Measurements from ENCODE around the gene LSM14B. TPM values are rescaled to one million over a fixed set of nuclear protein-coding genes. Genes with fewer than 3 reads are reported as not detected.

Gene LSM14B
- total RNA-seq, 1 donor from 2014 or later: 85.8 TPM

DNA sequence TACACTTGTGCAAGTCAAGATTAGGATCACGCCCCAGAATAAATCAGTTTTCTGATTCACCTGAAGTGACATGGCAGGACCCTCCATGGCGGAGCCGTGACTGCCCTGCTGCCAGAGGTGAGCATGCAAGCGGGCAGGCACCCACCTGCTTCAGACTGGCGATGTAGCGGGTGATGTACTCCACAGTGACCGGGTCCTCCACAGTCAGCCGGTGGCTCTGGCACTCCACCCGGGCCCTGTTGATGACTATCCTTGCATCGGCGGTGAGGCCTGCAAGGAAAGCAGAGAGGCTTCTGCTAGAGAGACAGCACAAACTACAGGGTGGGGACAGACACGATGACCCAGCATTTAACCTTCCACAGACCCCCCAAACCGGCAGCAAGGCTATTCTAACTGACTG lies 17.4 kb downstream of the LSM14B start:
- TF ChIP-seq, protein P1, sequence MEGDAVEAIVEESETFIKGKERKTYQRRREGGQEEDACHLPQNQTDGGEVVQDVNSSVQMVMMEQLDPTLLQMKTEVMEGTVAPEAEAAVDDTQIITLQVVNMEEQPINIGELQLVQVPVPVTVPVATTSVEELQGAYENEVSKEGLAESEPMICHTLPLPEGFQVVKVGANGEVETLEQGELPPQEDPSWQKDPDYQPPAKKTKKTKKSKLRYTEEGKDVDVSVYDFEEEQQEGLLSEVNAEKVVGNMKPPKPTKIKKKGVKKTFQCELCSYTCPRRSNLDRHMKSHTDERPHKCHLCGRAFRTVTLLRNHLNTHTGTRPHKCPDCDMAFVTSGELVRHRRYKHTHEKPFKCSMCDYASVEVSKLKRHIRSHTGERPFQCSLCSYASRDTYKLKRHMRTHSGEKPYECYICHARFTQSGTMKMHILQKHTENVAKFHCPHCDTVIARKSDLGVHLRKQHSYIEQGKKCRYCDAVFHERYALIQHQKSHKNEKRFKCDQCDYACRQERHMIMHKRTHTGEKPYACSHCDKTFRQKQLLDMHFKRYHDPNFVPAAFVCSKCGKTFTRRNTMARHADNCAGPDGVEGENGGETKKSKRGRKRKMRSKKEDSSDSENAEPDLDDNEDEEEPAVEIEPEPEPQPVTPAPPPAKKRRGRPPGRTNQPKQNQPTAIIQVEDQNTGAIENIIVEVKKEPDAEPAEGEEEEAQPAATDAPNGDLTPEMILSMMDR (IDR thresholded peaks at IDR 0.05; ENCODE audit: insufficient read depth, low read length, severe bottlenecking): no peak
- H3K4me3 ChIP-seq (ENCODE audit: low read depth, low read length): no peak overlapping the region
- H3K27me3 ChIP-seq (ENCODE audit: control insufficient read depth, insufficient read depth, low read length): no peaks in the 10 kb centered on the region
- no peak for DNase-seq (ENCODE audit: low read depth)
- peaks cover 44% of the 10 kb centered on the region for H3K36me3 ChIP-seq (ENCODE audit: control insufficient read depth, insufficient read depth, low read length)
- no peak for FAIRE-seq

DNA sequence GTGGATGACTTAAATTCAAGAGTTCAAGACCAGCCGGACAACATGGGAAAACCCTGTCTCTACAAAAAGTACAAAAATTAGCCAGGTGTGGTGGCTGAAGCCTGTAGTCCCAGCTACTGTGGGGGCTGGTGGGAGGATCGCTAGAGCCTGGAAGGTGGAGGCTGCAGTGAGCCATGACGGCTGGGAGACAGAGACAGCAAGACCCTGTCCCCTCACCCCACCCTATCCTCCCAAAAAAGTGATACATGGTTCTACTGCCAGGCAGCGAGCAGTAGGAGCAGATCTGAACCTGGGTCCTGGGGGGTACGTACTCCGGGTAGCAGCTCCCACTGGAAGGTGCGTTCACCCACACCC lies 18.7 kb downstream of the LSM14B start:
- Histone ChIP-seq H3K27me3 (ENCODE audit: control insufficient read depth, insufficient read depth, low read length) (no peaks in the 10 kb centered on the region), H3K4me3 (ENCODE audit: low read depth, low read length) (no peak overlapping the region), H3K36me3 (ENCODE audit: control insufficient read depth, insufficient read depth, low read length) (peaks cover 40% of the 10 kb centered on the region)
- FAIRE-seq (no peak), DNase-seq (ENCODE audit: low read depth) (no peak)
- TF ChIP-seq, protein P1 (IDR thresholded peaks at IDR 0.05; ENCODE audit: insufficient read depth, low read length, severe bottlenecking): no peak

DNA sequence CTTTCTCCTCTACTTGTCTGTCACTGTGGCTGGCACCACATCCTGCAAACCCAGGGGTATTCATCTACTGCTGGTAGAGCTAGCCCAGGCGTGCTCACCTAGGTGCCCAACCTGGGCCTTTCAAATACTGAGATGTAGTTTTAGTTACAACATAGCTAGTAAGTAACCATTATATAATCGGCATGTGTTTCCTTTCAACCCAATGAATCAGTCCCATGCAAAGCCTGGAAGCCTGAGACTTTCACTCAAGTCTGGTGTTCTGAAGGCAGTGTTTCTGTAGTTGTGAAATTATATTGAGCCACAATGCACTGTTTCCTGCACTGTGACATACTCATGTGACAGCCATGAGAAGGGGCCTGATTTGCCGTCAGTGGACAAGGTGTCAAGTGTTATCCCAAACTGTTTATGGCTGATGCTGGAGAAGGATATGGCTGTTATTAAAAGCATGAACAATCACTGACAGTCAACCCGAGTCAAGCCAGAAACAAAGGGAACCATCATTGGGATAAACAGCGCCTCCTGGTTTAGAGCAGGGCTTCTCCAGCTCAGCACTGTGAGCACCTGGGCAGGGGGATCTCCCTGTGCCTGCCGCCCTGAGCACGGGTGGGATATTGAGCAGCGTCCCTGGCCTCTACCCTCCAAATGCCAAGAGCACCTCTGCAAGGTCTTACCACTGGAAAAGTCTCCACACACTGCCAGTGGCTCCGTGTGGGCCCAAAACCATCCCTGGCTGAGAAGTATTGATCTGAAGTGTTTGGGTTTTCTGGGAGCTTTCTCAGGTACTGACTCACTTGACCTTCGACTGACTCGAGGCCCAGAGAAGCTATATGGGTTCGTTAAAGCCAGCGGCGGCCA lies 19.3 kb downstream of the LSM14B start:
- DNase-seq (ENCODE audit: low read depth): peak; percentile 50
- peak overlapping the region; percentile 65 for H3K4me3 ChIP-seq (ENCODE audit: low read depth, low read length)
- peaks cover 36% of the 10 kb centered on the region for H3K36me3 ChIP-seq (ENCODE audit: control insufficient read depth, insufficient read depth, low read length)
- TF ChIP-seq, protein P1 (IDR thresholded peaks at IDR 0.05; ENCODE audit: insufficient read depth, low read length, severe bottlenecking): peak; percentile 69
- FAIRE-seq: no peak
- H3K27me3 ChIP-seq (ENCODE audit: control insufficient read depth, insufficient read depth, low read length): no peaks in the 10 kb centered on the region

DNA sequence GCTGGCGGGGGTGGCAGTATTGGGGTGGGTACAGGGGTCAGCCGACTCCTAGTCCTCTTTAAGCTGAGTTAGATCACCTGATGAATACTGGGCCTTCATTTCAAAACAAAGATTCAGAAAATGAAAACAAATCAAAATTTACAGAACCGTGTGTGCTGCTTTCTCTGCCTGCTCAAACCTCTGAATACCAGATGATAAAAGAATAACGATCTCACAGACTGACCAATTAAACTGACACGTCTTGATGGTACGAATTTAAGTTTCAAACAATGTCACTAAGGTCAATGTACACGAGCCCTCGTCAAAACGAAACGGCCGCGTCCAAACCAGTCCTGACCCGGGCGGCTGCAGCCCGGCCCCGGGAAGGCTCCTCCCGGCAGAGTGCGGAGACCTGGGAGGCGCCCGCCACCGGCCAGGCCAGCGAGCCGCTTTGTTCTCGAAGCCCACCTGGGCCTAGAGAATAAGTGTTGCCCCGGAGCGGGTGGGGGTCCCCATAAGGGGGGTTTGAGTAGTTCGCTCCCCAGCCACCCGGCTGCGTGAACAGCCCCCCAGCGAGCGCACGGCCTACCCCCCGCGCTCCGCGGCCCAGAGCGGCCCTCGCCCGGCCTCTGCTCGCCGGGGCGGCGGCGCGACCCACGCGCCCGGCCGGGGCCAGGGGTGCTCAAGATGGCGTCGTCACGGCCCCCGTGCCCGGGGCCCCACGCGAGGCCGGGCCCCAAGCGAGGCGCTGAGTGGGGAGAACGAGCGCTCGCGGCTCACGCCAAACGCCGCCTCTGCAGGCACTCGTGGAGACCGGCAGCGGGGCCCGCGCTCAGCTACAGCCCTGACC lies 20.2 kb downstream of the LSM14B start:
- Histone ChIP-seq H3K27me3 (ENCODE audit: control insufficient read depth, insufficient read depth, low read length) (no peaks in the 10 kb centered on the region), H3K36me3 (ENCODE audit: control insufficient read depth, insufficient read depth, low read length) (peaks cover 30% of the 10 kb centered on the region), H3K4me3 (ENCODE audit: low read depth, low read length) (peak overlapping the region; percentile 65)
- FAIRE-seq (no peak), DNase-seq (ENCODE audit: low read depth) (no peak)
- TF ChIP-seq, protein P1 (IDR thresholded peaks at IDR 0.05; ENCODE audit: insufficient read depth, low read length, severe bottlenecking): no peak

DNA sequence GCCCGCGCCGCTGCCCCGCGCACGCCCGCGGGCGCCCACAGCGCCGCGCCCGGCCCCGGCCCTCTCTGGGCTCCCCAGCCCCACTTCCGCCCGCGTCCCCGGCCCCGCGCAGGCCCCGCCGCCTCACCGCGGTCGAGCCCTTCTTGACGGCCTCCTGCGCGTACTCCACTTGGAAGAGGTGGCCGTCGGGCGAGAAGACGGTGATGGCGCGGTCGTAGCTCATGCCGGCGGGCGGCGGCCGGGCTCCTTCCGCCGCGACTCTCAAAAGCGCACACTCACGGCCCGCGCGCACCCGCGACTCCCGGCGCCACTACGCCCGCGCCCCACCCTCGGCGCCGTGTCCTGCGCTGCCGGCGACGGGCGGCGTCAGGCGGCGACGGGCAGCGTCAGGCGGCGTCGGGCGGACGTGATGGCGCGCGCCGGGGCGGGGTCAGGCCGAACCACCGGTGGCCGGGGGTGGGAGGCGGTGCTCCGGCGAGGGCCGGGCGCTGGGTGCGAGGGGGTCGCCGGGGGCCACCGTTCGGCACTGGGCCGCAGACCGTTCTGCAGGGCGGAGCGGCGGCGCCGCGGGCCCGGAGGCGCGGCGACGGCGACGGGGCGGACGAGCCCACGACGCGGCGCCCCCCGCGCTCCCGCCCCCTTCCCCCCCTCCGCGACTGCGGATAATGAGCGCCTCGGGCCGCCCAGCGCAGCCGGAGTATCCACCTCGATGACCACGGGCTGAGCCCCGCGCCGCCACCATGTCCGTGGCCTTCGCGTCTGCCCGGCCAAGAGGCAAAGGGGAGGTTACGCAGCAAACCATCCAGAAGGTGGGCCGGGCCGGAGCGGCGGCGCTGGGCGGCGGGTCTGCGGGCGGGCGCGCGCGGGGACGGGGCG lies 21.0 kb downstream of the LSM14B start, which contains the start of the genes PSMA7 and SS18L1:
PSMA7 (minus strand) TSS at position 314 of the 876 bp plus-strand sequence; CDS start at position 223, 91 bp downstream.
SS18L1 (plus strand) TSS at position 689 of the 876 bp plus-strand sequence; CDS start at position 741, 52 bp downstream.
- Histone ChIP-seq H3K27me3 (ENCODE audit: control insufficient read depth, insufficient read depth, low read length) (no peaks in the 10 kb centered on the region), H3K36me3 (ENCODE audit: control insufficient read depth, insufficient read depth, low read length) (peaks cover 22% of the 10 kb centered on the region), H3K4me3 (ENCODE audit: low read depth, low read length) (peak within 1 kb of the TSS; percentile 65)
- FAIRE-seq (no peak), DNase-seq (ENCODE audit: low read depth) (peak; percentile 57)
- TF ChIP-seq, protein P1 (IDR thresholded peaks at IDR 0.05; ENCODE audit: insufficient read depth, low read length, severe bottlenecking): no peak
